Adipose tissue (tissue), 3 donors: Measurements from ENCODE around the gene CSTA. TPM values are rescaled to one million over a fixed set of nuclear protein-coding genes. Genes with fewer than 3 reads are reported as not detected.

Source experiments
- H3K27ac ChIP-seq: one replicate; pipeline ENCODE4 v1.5.1; 2013; ENCODE audit warnings: low read depth, low read length
- WGBS, 3 donors: extraction: QIAGEN DNeasy Blood & Tissue Kit; methylation state at CpG; one replicate each; pipeline ENCODE4 v1.1.7; 2013; 5-methylcytosine and 5-hydroxymethylcytosine counted together
- polyA plus RNA-seq, 3 donors: library from polyadenylated mRNA; stranded (reverse); fragments of 200-250 nt; gene quantifications; one replicate each; pipeline ENCODE4 v1.2.3, GENCODE V29; 2013
- donor health status: healthy with polysubstance abuse.
- donor health status: Bipolar disorder and iron deficiency.
- donor health status: healthy.

CSTA gene
- polyA plus RNA-seq, 3 donors = 2.3 to 36.9 (median 23.6) TPM

DNA sequence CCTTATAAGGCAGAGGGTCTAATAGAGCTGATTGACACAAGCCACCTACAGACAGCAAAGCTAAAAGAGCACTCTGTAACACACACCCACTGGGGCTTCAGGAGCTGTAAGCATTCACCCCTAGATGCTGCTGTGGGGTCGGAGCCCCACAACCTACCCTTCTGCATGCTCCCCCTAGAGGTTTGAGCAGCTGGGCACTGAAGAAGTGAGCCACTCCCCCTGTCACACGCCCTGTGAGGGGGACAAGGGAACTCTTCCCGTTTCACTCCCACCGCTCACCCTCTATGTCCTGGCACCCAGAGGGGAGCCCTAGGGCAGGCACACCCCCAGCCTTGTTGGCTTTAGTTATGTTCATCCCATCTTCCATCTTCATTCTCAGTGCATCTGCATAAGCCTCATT lies 9.4 kb upstream of the CSTA start:
- no peak overlapping the region for H3K27ac ChIP-seq
- 53 to 70% (median 65%) methylated on average over 4 of the region's 4 CpGs for WGBS, 3 donors

DNA sequence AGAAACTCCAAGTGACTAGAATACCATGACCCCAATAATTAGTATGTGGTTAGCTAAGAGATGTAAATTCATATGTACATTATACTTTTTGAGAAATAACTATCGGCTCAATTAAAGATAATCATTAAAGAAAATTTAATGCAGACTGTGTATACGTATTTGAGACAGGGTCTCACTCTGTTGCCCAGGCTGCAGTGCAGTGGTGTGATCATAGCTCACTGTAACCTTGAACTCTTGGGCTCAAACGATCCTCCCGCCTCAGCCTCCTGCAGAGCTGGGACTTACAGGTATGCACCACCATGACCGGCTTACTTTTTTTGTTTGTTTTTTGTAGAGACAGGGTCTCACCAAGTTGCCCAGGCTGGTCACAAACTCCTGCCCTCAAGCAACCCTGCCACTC lies 8.7 kb upstream of the CSTA start:
- 71 to 85% (median 74%) methylated on average over 5 of the region's 5 CpGs for WGBS, 3 donors
- H3K27ac ChIP-seq = no peak overlapping the region

DNA sequence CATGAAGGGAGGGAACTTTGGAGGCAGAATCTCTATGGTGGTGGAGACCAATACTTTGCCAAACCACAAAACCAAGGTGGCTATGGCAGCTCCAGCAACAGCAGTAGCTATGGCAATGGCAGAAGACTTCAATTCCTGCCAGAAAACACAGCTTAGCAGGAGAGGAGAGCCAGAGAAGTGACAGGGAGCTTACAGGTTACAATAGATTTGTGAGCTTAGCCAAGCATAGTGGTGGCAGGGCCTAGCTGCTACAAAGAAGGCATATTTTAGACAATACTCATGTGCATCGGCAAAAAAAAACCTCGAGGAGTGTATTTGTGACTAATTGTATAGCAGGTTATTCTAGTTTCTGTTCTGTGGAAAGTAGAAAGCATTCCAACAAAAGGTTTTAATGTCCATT lies 6.4 kb upstream of the CSTA start:
- H3K27ac ChIP-seq = no peak overlapping the region
- WGBS, 3 donors = 93 to 97% (median 93%) methylated on average over 2 of the region's 2 CpGs

GRCh38 chr3:122322095-122323075 lies 2.7 kb upstream of the CSTA start:
- no peak overlapping the region for H3K27ac ChIP-seq
- 63 to 67% (median 64%) methylated on average over 5 of the region's 5 CpGs for WGBS, 3 donors

DNA sequence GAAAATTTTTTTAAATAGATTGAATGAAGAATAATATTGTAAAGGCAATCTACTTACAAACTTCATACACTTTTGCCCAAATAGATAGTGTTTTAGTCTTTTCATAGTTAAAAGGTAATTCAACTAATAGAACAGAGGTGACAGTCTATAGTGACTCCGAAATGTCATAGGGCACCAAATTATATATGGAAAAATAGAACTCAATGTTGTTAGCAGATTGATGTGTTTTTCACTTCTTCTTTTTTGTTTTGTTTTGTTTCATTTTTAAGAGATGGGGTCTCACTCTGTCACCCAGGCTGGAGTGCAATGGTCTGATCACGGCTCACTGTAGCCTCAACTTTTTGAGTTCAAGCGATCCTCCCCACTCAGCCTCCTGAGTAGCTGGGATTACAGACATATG lies 721 bp downstream of the CSTA start:
- WGBS, 3 donors = 84 to 96% (median 86%) methylated on average over 3 of the region's 3 CpGs
- no peak overlapping the region for H3K27ac ChIP-seq

- H3K27ac ChIP-seq = no peak overlapping the region
- WGBS, 3 donors = 68 to 84% (median 77%) methylated on average over 4 of the region's 4 CpGs
Observed at GRCh38 chr3:122331886-122332285, 6.8 kb downstream of the CSTA start.

GRCh38 chr3:122332551-122332950 lies 7.5 kb downstream of the CSTA start:
- WGBS, 3 donors = 84 to 95% (median 94%) methylated on average over 8 of the region's 8 CpGs

DNA sequence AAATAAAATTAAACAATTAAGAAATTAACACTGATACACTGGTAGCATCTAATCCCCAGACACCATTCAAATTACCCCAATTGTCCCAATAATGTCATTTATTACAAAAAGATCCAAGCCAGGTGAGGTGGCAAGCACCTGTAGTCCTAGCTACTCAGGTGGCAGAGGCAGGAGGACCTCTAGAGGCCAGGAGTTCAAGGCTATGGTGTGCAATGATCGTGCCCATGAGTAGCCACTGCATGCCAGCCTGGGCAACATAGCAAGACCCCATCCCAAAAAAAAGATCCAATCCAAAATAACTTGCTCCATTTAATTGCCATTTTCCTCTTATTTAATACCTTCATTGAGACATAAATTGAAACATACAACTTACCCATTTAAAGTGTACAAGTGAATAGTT lies 17.8 kb downstream of the CSTA start:
- WGBS, 3 donors = 90 to 96% (median 91%) methylated on average over 1 of the region's 1 CpG
- H3K27ac ChIP-seq = no peak overlapping the region

More at GRCh38 chr3:122332551-122332950, 7.5 kb downstream of the CSTA start:
- H3K27ac ChIP-seq = no peak overlapping the region

- no peak overlapping the region for H3K27ac ChIP-seq
- 71 to 81% (median 74%) methylated on average over 2 of the region's 2 CpGs for WGBS, 3 donors
Observed at GRCh38 chr3:122343654-122344053, 18.6 kb downstream of the CSTA start.

DNA sequence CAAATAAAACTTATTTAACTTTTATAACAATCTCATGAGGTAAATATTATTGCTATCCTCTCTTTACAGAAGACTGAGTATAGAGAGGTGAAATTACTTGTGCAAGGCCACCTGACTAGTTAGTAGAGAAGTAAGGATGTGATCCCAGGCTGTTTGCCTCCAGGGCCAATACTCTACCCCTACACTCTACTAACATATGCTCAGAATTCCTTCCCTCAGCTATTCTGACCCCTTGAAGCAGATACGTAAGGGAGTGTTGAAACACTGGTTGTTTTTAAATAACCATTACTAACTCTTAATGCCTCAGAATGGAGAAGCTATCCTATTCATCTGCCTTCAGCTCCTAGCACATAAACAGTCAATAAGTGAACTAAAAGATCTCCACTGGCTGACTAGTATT lies 24.1 kb downstream of the CSTA start:
- no peak overlapping the region for H3K27ac ChIP-seq
- WGBS, 3 donors = 60 to 92% (median 73%) methylated on average over 1 of the region's 1 CpG

DNA sequence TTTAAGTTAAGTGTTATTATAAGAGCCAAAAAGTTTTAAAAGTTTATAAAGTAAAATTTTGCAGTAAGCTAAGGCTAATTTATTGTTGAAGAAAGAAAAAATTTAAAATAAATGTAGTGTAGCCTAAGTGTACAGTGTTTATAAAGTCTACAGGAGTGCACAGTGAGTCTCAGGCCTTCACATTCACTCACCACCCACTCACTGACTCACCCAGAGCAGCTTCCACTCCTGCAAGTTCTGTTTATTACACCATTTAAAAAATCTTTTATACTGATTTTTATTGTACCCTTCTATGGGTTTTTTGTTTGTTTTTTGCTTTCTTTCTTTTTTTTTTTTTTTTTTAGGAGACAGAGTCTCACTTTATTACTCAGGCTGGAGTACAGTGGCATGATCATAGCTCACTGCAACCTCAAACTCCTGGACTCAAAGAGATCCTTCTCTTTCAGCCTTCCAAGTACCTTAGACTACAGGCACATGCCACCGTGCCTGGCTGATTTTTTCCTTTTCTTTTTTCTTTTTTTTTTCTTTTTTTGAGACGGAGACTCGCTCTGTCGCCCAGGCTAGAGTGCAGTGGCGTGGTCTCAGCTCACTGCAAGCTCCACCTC lies 25.9 kb downstream of the CSTA start:
- WGBS, 3 donors = 79 to 91% (median 91%) methylated on average over 5 of the region's 5 CpGs
- H3K27ac ChIP-seq = no peak overlapping the region

- H3K27ac ChIP-seq = no peak overlapping the region
Observed at GRCh38 chr3:122351612-122352011, 26.6 kb downstream of the CSTA start.

DNA sequence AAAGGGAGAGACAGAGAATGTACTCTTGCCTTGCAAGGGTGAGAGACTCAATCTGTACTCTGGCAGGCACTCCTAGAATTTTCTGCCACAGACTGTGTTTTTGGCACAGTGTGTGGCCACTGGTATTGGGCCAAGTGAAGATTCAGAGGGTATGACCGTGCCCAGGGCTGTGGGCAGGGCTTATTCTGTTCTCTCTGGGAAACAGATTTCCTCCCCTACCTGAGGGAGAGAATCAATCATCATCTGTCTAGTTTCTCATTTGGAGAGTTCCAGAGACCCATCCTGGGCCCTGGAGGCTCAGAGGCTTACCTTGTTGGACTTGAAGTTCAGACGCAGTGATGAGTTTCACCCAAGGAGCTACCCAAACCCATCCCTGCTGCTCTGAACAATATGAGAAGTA lies 28.2 kb downstream of the CSTA start:
- WGBS, 3 donors = 55 to 59% (median 59%) methylated on average over 2 of the region's 2 CpGs
- no peak overlapping the region for H3K27ac ChIP-seq

More at GRCh38 chr3:122351612-122352011, 26.6 kb downstream of the CSTA start:
- WGBS, 3 donors = 96 to 98% (median 97%) methylated on average over 4 of the region's 4 CpGs

DNA sequence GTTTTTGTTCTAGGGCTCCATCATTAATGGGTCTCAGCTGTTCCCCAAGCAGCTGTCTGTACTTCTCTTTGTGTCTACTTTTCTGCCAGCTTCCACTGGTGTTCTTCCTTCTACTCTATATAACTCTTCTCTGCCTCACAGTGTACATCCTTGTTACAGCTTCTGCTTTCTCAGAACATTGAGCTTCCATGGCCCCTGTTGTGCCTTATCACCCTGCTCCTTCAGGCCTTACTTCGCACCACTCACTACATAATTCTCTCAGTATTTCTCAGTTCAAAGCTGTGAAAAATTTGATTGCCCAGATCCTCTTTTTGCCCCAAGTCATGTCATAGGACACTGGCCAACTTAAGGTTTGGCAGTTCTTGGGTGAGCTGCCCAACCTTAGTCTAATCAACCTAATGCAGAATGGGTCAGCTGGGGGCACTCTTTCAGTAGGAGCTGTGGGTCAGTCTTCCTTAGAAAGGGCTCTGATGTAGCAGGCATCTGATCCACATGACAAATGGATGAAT lies 28.9 kb downstream of the CSTA start:
- H3K27ac ChIP-seq = no peak overlapping the region
- 84 to 95% (median 94%) methylated on average over 1 of the region's 1 CpG for WGBS, 3 donors

- WGBS, 3 donors = 59 to 67% (median 64%) methylated on average over 4 of the region's 4 CpGs
- H3K27ac ChIP-seq = no peak overlapping the region
Observed at GRCh38 chr3:122355612-122356011, 30.6 kb downstream of the CSTA start.

DNA sequence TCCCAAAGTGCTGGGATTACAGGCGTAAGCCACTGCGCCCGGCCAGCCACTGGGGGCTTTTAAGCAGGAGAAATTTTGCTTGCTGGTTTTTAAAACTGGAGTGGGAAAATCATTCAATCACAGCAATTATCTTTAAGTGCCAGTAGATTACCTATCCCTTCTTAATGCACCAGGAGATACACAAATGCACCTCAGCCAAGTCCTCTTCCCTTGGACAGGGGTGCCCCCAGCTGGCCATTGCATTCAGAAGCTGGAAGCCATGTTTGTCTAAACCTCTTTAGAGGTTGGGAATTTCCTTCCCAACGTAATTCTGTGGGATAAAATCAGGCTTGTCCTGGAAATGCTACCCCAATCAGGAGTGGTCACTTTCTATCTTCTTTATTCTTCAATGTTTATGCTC lies 31.4 kb downstream of the CSTA start:
- WGBS, 3 donors = 56 to 74% (median 62%) methylated on average over 4 of the region's 4 CpGs

GRCh38 chr3:122357828-122358702 lies 33.0 kb downstream of the CSTA start:
- no peak overlapping the region for H3K27ac ChIP-seq
- WGBS, 3 donors = 59 to 63% (median 60%) methylated on average over 2 of the region's 2 CpGs

More for the DNA sequence above, 31.4 kb downstream of the CSTA start:
- H3K27ac ChIP-seq = no peak overlapping the region

GRCh38 chr3:122358703-122359032 lies 33.6 kb downstream of the CSTA start:
- no peak overlapping the region for H3K27ac ChIP-seq
- 72 to 91% (median 78%) methylated on average over 2 of the region's 2 CpGs for WGBS, 3 donors

GRCh38 chr3:122362026-122362425 lies 37.0 kb downstream of the CSTA start:
- H3K27ac ChIP-seq = no peak overlapping the region
- 74 to 96% (median 93%) methylated on average over 2 of the region's 2 CpGs for WGBS, 3 donors
